Osteocyte (in vitro differentiated cells): ENCODE data around the gene ARMC2. TPM values are rescaled to one million over a fixed set of nuclear protein-coding genes. Genes with fewer than 3 reads are reported as not detected.

ENCODE experiments used
- DNase-seq: peaks from one replicate; pipeline ENCODE4 v3.0.0; 2021; ENCODE audit warnings: mixed read lengths; ENCODE audit not compliant: unreplicated experiment; ENCODE audit errors: extremely low spot score
- H3K27ac Mint-ChIP-seq: one replicate; pipeline ENCODE4 v1.8.0; 2021; ENCODE audit warnings: mild to moderate bottlenecking, mixed read lengths; ENCODE audit not compliant: unreplicated experiment
- H3K27me3 Mint-ChIP-seq: one replicate; pipeline ENCODE4 v1.8.0; 2021; ENCODE audit warnings: mixed read lengths; ENCODE audit not compliant: unreplicated experiment
- H3K36me3 Mint-ChIP-seq: one replicate; pipeline ENCODE4 v1.8.0; 2021; ENCODE audit warnings: mixed read lengths; ENCODE audit not compliant: unreplicated experiment
- H3K4me1 Mint-ChIP-seq: one replicate; pipeline ENCODE4 v1.8.0; 2021; ENCODE audit warnings: mixed read lengths; ENCODE audit not compliant: unreplicated experiment
- H3K4me3 Mint-ChIP-seq: one replicate; pipeline ENCODE4 v1.8.0; 2021; ENCODE audit warnings: mild to moderate bottlenecking, moderate library complexity, mixed read lengths; ENCODE audit not compliant: unreplicated experiment
- H3K9me3 Mint-ChIP-seq: one replicate; pipeline ENCODE4 v1.8.0; 2021; ENCODE audit warnings: mixed read lengths; ENCODE audit not compliant: unreplicated experiment
- CTCF ChIP-seq: fragments of 200-600 bp; sonication (generic); IDR thresholded peaks from 2 replicates; pipeline ENCODE4 v1.5.0; 2021; ENCODE audit warnings: antibody characterized with exemption, mild to moderate bottlenecking, moderate library complexity
- total RNA-seq: library from RNA; stranded (reverse); gene quantifications from 2 replicates; pipeline ENCODE4 v1.2.1, GENCODE V29; 2021

The ARMC2 gene
- total RNA-seq, 1 donor from 2014 or later: 8.3 TPM

- H3K4me3 Mint-ChIP-seq: no peak overlapping the region
- TF ChIP-seq CTCF: no peak
- no peaks in the 10 kb centered on the region for H3K36me3 Mint-ChIP-seq
- DNase-seq: no peak
- H3K27ac Mint-ChIP-seq: no peak overlapping the region
- peaks cover 16% of the 10 kb centered on the region for H3K4me1 Mint-ChIP-seq
- peaks cover 3% of the 10 kb centered on the region for H3K27me3 Mint-ChIP-seq
- H3K9me3 Mint-ChIP-seq: no peaks in the 10 kb centered on the region
These were observed 2.1 kb upstream of the ARMC2 start for GRCh38 chr6:108846101-108846500.

- H3K4me1 Mint-ChIP-seq: peaks cover 16% of the 10 kb centered on the region
- no peaks in the 10 kb centered on the region for H3K36me3 Mint-ChIP-seq
- H3K27me3 Mint-ChIP-seq: no peaks in the 10 kb centered on the region
- no peaks in the 10 kb centered on the region for H3K9me3 Mint-ChIP-seq
- no peak for DNase-seq
- no peak for TF ChIP-seq CTCF
- no peak overlapping the region for H3K4me3 Mint-ChIP-seq
- H3K27ac Mint-ChIP-seq: no peak overlapping the region
These were observed 1.6 kb upstream of the ARMC2 start for GRCh38 chr6:108846628-108847027.

GRCh38 chr6:108847738-108848115 is 495 bp upstream of the ARMC2 start:
- H3K36me3 Mint-ChIP-seq: no peaks in the 10 kb centered on the region
- DNase-seq: no peak
- no peaks in the 10 kb centered on the region for H3K27me3 Mint-ChIP-seq
- no peaks in the 10 kb centered on the region for H3K9me3 Mint-ChIP-seq
- no peak for TF ChIP-seq CTCF
- H3K4me1 Mint-ChIP-seq: peaks cover 16% of the 10 kb centered on the region
- peak overlapping the region; percentile 85 for H3K4me3 Mint-ChIP-seq
- peak overlapping the region; percentile 74 for H3K27ac Mint-ChIP-seq

- TF ChIP-seq CTCF: no peak
- Mint-ChIP-seq H3K27ac (no peak overlapping the region), H3K9me3 (peaks cover 5% of the 10 kb centered on the region), H3K27me3 (no peaks in the 10 kb centered on the region), H3K4me1 (peaks cover 16% of the 10 kb centered on the region), H3K4me3 (no peak overlapping the region), H3K36me3 (peaks cover 13% of the 10 kb centered on the region)
- DNase-seq: no peak
These were observed 2.6 kb downstream of the ARMC2 start for GRCh38 chr6:108850669-108851465.

GRCh38 chr6:108851756-108852155 is 3.5 kb downstream of the ARMC2 start:
- Mint-ChIP-seq H3K9me3 (peaks cover 8% of the 10 kb centered on the region), H3K4me1 (peaks cover 16% of the 10 kb centered on the region), H3K27me3 (no peaks in the 10 kb centered on the region), H3K27ac (no peak overlapping the region), H3K4me3 (no peak overlapping the region), H3K36me3 (peaks cover 21% of the 10 kb centered on the region)
- TF ChIP-seq CTCF: no peak
- DNase-seq: no peak
